Activated T-helper 1 cell treated with anti-CD3 and anti-CD28 coated beads, Interleukin-12 subunit alpha, Interleukin-12 subunit beta, Interleukin-2, Interleukin-4 antibody, amounts not matched to agents 30 ng/mL and 10 ng/mL and 1 ng/mL, durations not matched to agents 14 hours and 24 hours and 36 hours (primary cell): ENCODE measurements around the gene KLHL2. TPM values are rescaled to one million over a fixed set of nuclear protein-coding genes. Genes with fewer than 3 reads are reported as not detected.
A peak's percentile ranks its signal among the peaks of the same experiment; 100 is the strongest.

Experiments
- DNase-seq: peaks from one replicate; pipeline ENCODE4 v3.0.0; 2021; ENCODE audit warnings: low spot score
- H3K27ac Mint-ChIP-seq: one replicate; pipeline ENCODE4 v1.8.0; 2021; ENCODE audit warnings: mild to moderate bottlenecking, mixed read lengths
- H3K27me3 Mint-ChIP-seq: one replicate; pipeline ENCODE4 v1.8.0; 2022; ENCODE audit warnings: mild to moderate bottlenecking, moderate library complexity, mixed read lengths; ENCODE audit not compliant: insufficient read depth
- H3K36me3 Mint-ChIP-seq: one replicate; pipeline ENCODE4 v1.8.0; 2021; ENCODE audit warnings: low read depth, mixed read lengths
- H3K4me1 Mint-ChIP-seq: one replicate; pipeline ENCODE4 v1.8.0; 2021; ENCODE audit warnings: low read depth, mixed read lengths
- H3K4me3 Mint-ChIP-seq: one replicate; pipeline ENCODE4 v1.8.0; 2021; ENCODE audit warnings: mild to moderate bottlenecking, moderate library complexity, mixed read lengths
- H3K9me3 Mint-ChIP-seq: one replicate; pipeline ENCODE4 v1.8.0; 2021; ENCODE audit warnings: mixed read lengths
- intact Hi-C: fragments of 100-400 bp; cut with micrococcal nuclease; formaldehyde crosslinking; loops from one replicate; pipeline ENCODE4 v1.15.1; 2024
- total RNA-seq: library from RNA; stranded (reverse); gene quantifications from 2 replicates; pipeline ENCODE4 v1.2.3, GENCODE V29; 2022

Gene KLHL2
- total RNA-seq, 1 donor from 2014 or later: 40.6 TPM

GRCh38 chr4:165190591-165191347 lies 16.6 kb upstream of the KLHL2 start:
- Mint-ChIP-seq H3K9me3 (peaks cover 9% of the 10 kb centered on the region), H3K27ac (peak overlapping the region; percentile 79), H3K27me3 (no peaks in the 10 kb centered on the region), H3K4me3 (peak overlapping the region; percentile 12), H3K4me1 (peaks cover 34% of the 10 kb centered on the region), H3K36me3 (peaks cover 3% of the 10 kb centered on the region)
- no peak for DNase-seq
- intact Hi-C loops: loop anchor here (2.0 kb wide), 1 partner anchor 42 kb away; no protein-coding TSS in a partner anchor

GRCh38 chr4:165191348-165191656 lies 16.1 kb upstream of the KLHL2 start:
- intact Hi-C loops: loop anchor here (2.0 kb wide), 1 partner anchor 41 kb away; no protein-coding TSS in a partner anchor
- Mint-ChIP-seq H3K27me3 (no peaks in the 10 kb centered on the region), H3K9me3 (peaks cover 9% of the 10 kb centered on the region), H3K4me1 (peaks cover 34% of the 10 kb centered on the region), H3K4me3 (no peak overlapping the region), H3K36me3 (peaks cover 3% of the 10 kb centered on the region), H3K27ac (peak overlapping the region; percentile 79)
- DNase-seq: no peak

- intact Hi-C loops: loop anchor here (1.0 to 2.0 kb wide), 2 partner anchors 12 to 41 kb away; no protein-coding TSS in a partner anchor
- peak overlapping the region; percentile 79 for H3K27ac Mint-ChIP-seq
- peaks cover 9% of the 10 kb centered on the region for H3K9me3 Mint-ChIP-seq
- DNase-seq: no peak
- H3K4me1 Mint-ChIP-seq: peaks cover 34% of the 10 kb centered on the region
- no peaks in the 10 kb centered on the region for H3K27me3 Mint-ChIP-seq
- peaks cover 3% of the 10 kb centered on the region for H3K36me3 Mint-ChIP-seq
- H3K4me3 Mint-ChIP-seq: no peak overlapping the region
Observed at GRCh38 chr4:165191814-165192499, 15.4 kb upstream of the KLHL2 start.

GRCh38 chr4:165192500-165192898 lies 14.9 kb upstream of the KLHL2 start:
- Mint-ChIP-seq H3K9me3 (peaks cover 9% of the 10 kb centered on the region), H3K27ac (peak overlapping the region; percentile 87), H3K27me3 (no peaks in the 10 kb centered on the region)

GRCh38 chr4:165192956-165193355 lies 14.4 kb upstream of the KLHL2 start:
- H3K27ac Mint-ChIP-seq: peak overlapping the region; percentile 87
- H3K36me3 Mint-ChIP-seq: peaks cover 3% of the 10 kb centered on the region
- intact Hi-C loops: loop anchor here (1.0 kb wide), 1 partner anchor 11 kb away; no protein-coding TSS in a partner anchor
- peaks cover 38% of the 10 kb centered on the region for H3K4me1 Mint-ChIP-seq
- DNase-seq: no peak
- peaks cover 9% of the 10 kb centered on the region for H3K9me3 Mint-ChIP-seq
- no peaks in the 10 kb centered on the region for H3K27me3 Mint-ChIP-seq
- no peak overlapping the region for H3K4me3 Mint-ChIP-seq

More at GRCh38 chr4:165192500-165192898, 14.9 kb upstream of the KLHL2 start:
- Mint-ChIP-seq H3K4me1 (peaks cover 34% of the 10 kb centered on the region), H3K36me3 (peaks cover 3% of the 10 kb centered on the region), H3K4me3 (peak overlapping the region; percentile 56)
- no peak for DNase-seq
- intact Hi-C loops: loop anchor here (1.0 kb wide), 1 partner anchor 12 kb away; no protein-coding TSS in a partner anchor

DNA sequence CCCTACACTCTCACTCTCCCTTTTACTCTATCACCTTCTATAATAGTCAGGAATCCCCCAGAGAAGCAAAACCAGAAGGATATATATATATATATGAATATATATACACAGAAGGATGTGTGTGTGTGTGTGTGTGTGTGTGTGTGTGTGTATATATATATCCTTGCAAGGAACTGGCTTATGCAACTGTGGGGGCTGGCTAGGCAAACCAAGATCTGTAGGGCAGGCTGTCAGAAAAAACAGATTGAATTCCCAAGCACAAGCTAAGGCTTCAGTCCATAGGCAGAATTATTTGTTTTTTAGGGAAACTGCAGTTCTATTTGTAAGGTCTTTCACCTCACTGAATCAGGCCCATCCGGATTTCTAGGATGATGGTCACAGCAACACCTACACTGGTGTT lies 13.0 kb upstream of the KLHL2 start:
- H3K27me3 Mint-ChIP-seq: no peaks in the 10 kb centered on the region
- H3K27ac Mint-ChIP-seq: no peak overlapping the region
- H3K9me3 Mint-ChIP-seq: no peaks in the 10 kb centered on the region
- H3K36me3 Mint-ChIP-seq: no peaks in the 10 kb centered on the region
- DNase-seq: no peak
- no peak overlapping the region for H3K4me3 Mint-ChIP-seq
- H3K4me1 Mint-ChIP-seq: peaks cover 41% of the 10 kb centered on the region
- intact Hi-C loops: no loop called here

GRCh38 chr4:165198329-165198728 lies 9.0 kb upstream of the KLHL2 start:
- Mint-ChIP-seq H3K4me1 (peaks cover 18% of the 10 kb centered on the region), H3K36me3 (peaks cover 2% of the 10 kb centered on the region), H3K4me3 (no peak overlapping the region), H3K9me3 (no peaks in the 10 kb centered on the region), H3K27me3 (no peaks in the 10 kb centered on the region), H3K27ac (no peak overlapping the region)
- intact Hi-C loops: no loop called here
- no peak for DNase-seq

- Mint-ChIP-seq H3K4me3 (no peak overlapping the region), H3K27me3 (no peaks in the 10 kb centered on the region), H3K4me1 (peaks cover 21% of the 10 kb centered on the region), H3K36me3 (peaks cover 2% of the 10 kb centered on the region), H3K9me3 (no peaks in the 10 kb centered on the region), H3K27ac (no peak overlapping the region)
- intact Hi-C loops: no loop called here
- DNase-seq: no peak
Observed at GRCh38 chr4:165199286-165199685, 8.1 kb upstream of the KLHL2 start.

- no peaks in the 10 kb centered on the region for H3K9me3 Mint-ChIP-seq
- H3K27ac Mint-ChIP-seq: no peak overlapping the region
- H3K27me3 Mint-ChIP-seq: no peaks in the 10 kb centered on the region
- H3K4me1 Mint-ChIP-seq: peaks cover 24% of the 10 kb centered on the region
- intact Hi-C loops: no loop called here
- no peak for DNase-seq
- peaks cover 2% of the 10 kb centered on the region for H3K36me3 Mint-ChIP-seq
- H3K4me3 Mint-ChIP-seq: no peak overlapping the region
Observed at GRCh38 chr4:165199722-165200121, 7.6 kb upstream of the KLHL2 start.

DNA sequence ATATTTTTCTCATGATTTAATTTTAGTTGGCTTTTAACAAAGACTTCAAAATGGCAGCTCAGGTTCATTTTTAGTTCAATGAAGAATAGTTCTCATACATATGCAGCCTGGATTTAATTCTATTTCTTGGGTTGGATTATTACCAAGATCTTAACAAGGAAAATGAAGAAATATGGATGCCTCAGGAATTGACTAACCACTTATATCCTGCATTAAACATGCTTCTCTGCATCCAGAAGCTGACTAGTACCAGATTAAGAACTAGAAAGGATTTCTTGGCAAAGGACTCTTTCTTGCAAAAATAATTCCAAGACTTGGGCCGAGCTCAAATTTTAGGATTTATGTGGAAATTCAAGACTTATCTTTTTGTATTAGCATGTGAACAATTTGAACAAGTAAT lies 5.6 kb upstream of the KLHL2 start:
- DNase-seq: no peak
- Mint-ChIP-seq H3K4me1 (peaks cover 39% of the 10 kb centered on the region), H3K4me3 (no peak overlapping the region), H3K27me3 (no peaks in the 10 kb centered on the region), H3K9me3 (no peaks in the 10 kb centered on the region), H3K27ac (no peak overlapping the region), H3K36me3 (peaks cover 5% of the 10 kb centered on the region)
- intact Hi-C loops: no loop called here

- H3K9me3 Mint-ChIP-seq: no peaks in the 10 kb centered on the region
- H3K36me3 Mint-ChIP-seq: peaks cover 7% of the 10 kb centered on the region
- peak overlapping the region; percentile 79 for H3K27ac Mint-ChIP-seq
- no peak for DNase-seq
- no peaks in the 10 kb centered on the region for H3K27me3 Mint-ChIP-seq
- intact Hi-C loops: loop anchor here (1.0 to 2.0 kb wide), 4 partner anchors 12 to 98 kb away; no protein-coding TSS in a partner anchor
- H3K4me1 Mint-ChIP-seq: peaks cover 36% of the 10 kb centered on the region
- H3K4me3 Mint-ChIP-seq: peak overlapping the region; percentile 61
Observed at GRCh38 chr4:165203541-165204461, 3.6 kb upstream of the KLHL2 start.

GRCh38 chr4:165204462-165204830 lies 2.9 kb upstream of the KLHL2 start:
- H3K4me3 Mint-ChIP-seq: peak overlapping the region; percentile 61
- H3K36me3 Mint-ChIP-seq: peaks cover 12% of the 10 kb centered on the region
- H3K27me3 Mint-ChIP-seq: no peaks in the 10 kb centered on the region
- intact Hi-C loops: loop anchor here (1.0 to 2.0 kb wide), 4 partner anchors 12 to 97 kb away; no protein-coding TSS in a partner anchor
- no peak for DNase-seq
- H3K4me1 Mint-ChIP-seq: peaks cover 42% of the 10 kb centered on the region
- H3K9me3 Mint-ChIP-seq: no peaks in the 10 kb centered on the region
- H3K27ac Mint-ChIP-seq: peak overlapping the region; percentile 79
